COLO829 (cell line): ENCODE data around the gene ENTPD6.

Experiments
- DNase-seq: peaks from one replicate; pipeline ENCODE4 v3.0.0; 2012; ENCODE audit warnings: low spot score

ENTPD6 gene

GRCh38 chr20:25209400-25209799 lies 13.9 kb downstream of the ENTPD6 start:
- DNase-seq: no peak

GRCh38 chr20:25209911-25210310 lies 14.4 kb downstream of the ENTPD6 start:
- DNase-seq: no peak

GRCh38 chr20:25211273-25211672 lies 15.8 kb downstream of the ENTPD6 start:
- DNase-seq: no peak

- DNase-seq: no peak
Measured at GRCh38 chr20:25212242-25212641, 16.7 kb downstream of the ENTPD6 start.

- no peak for DNase-seq
Measured at GRCh38 chr20:25213566-25214425, 18.3 kb downstream of the ENTPD6 start.

GRCh38 chr20:25214426-25214790 lies 18.9 kb downstream of the ENTPD6 start:
- no peak for DNase-seq

GRCh38 chr20:25214819-25215218 lies 19.3 kb downstream of the ENTPD6 start:
- no peak for DNase-seq

GRCh38 chr20:25215521-25215920 lies 20.0 kb downstream of the ENTPD6 start:
- no peak for DNase-seq

- DNase-seq: no peak
Measured at GRCh38 chr20:25216199-25216945, 20.9 kb downstream of the ENTPD6 start.

- DNase-seq: no peak
Measured at GRCh38 chr20:25217161-25218108, 21.9 kb downstream of the ENTPD6 start.

GRCh38 chr20:25218109-25218486 lies 22.6 kb downstream of the ENTPD6 start:
- no peak for DNase-seq

- no peak for DNase-seq
Measured at GRCh38 chr20:25218492-25218891, 23.0 kb downstream of the ENTPD6 start.

- DNase-seq: no peak
Measured at GRCh38 chr20:25219365-25219764, 23.9 kb downstream of the ENTPD6 start.

GRCh38 chr20:25220021-25220730 lies 24.7 kb downstream of the ENTPD6 start:
- no peak for DNase-seq

GRCh38 chr20:25220810-25221591 lies 25.5 kb downstream of the ENTPD6 start:
- no peak for DNase-seq

GRCh38 chr20:25221592-25222460 lies 26.3 kb downstream of the ENTPD6 start:
- DNase-seq: no peak

GRCh38 chr20:25222461-25223178 lies 27.1 kb downstream of the ENTPD6 start:
- DNase-seq: no peak

- peak; percentile 95 for DNase-seq
Measured at GRCh38 chr20:25223179-25223661, 27.7 kb downstream of the ENTPD6 start.
